ENCODE results near the gene OR14A16. TPM values are rescaled to one million over a fixed set of nuclear protein-coding genes. Genes with fewer than 3 reads are reported as not detected.

The OR14A16 gene
- not detected in 2 replicates for total RNA-seq (ENCODE audit: low replicate concordance)

GRCh38 chr1:247824023-247824422 is at the start of gene OR14A16:
TSS of gene OR14A16 (minus strand) at chr1:247824119. CDS start at chr1:247815729, 8,390 bp downstream.

GRCh38 chr1:247857069-247857984 is 33.4 kb upstream of the OR14A16 start, which contains the start of gene TRIM58:
TSS of gene TRIM58 (plus strand) at chr1:247857187. CDS start at chr1:247857247, 60 bp downstream.

DNA sequence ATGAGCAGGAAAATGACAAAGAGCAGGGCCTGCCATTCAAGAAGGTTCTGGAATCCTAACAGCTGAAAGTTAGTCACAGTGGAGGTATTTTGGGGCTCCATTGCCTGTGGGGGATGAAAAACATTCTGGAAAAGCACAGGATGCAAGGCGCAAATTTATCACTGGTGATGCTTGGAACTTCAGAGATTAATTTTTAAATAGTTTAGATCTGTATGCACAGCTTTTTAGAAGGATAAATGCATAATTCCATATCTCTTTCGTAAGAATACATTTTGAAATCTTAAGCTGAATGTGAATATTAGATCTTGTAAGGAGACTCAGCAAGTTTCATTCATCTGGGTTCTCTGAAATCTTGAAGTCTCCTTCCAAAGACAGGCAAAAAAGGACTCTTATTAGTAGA is 17.9 kb upstream of the OR14A16 start, which contains the start of gene OR11L1:
TSS of gene OR11L1 (minus strand) at position 101 of the 400 bp plus-strand sequence. CDS start at position 101, 0 bp downstream.

Other genes starting within 250 kb of the OR14A16 start
- not detected in 2 replicates for gene OR2G2, start 235.8 kb downstream of the OR14A16 start, total RNA-seq (ENCODE audit: low replicate concordance)
- not detected in 2 replicates for gene OR2G3, start 218.5 kb downstream of the OR14A16 start, total RNA-seq (ENCODE audit: low replicate concordance)
- not detected in 2 replicates for gene OR13G1, start 144.4 kb downstream of the OR14A16 start, total RNA-seq (ENCODE audit: low replicate concordance)
- not detected in 2 replicates for gene OR6F1, start 107.5 kb downstream of the OR14A16 start, total RNA-seq (ENCODE audit: low replicate concordance)
- gene OR14K1, start 85.5 kb downstream of the OR14A16 start, total RNA-seq (ENCODE audit: low replicate concordance), result not detected in 2 replicates
- not detected in 2 replicates for gene OR14A2, start 76.0 kb downstream of the OR14A16 start, total RNA-seq (ENCODE audit: low replicate concordance)
- gene OR1C1, start 63.6 kb downstream of the OR14A16 start, total RNA-seq (ENCODE audit: low replicate concordance), result not detected in 2 replicates
- not detected in 2 replicates for gene OR11L1, start 17.8 kb upstream of the OR14A16 start, total RNA-seq (ENCODE audit: low replicate concordance)
- 0.30 TPM in 1 of 2 replicates, not detected in the other for gene TRIM58, start 33.1 kb upstream of the OR14A16 start, total RNA-seq (ENCODE audit: low replicate concordance)
- not detected in 2 replicates for gene OR2W3, start 71.5 kb upstream of the OR14A16 start, total RNA-seq (ENCODE audit: low replicate concordance)
- gene OR2T8, start 96.1 kb upstream of the OR14A16 start, total RNA-seq (ENCODE audit: low replicate concordance), result not detected in 2 replicates
- gene OR2AJ1, start 100.8 kb upstream of the OR14A16 start, total RNA-seq (ENCODE audit: low replicate concordance), result not detected in 2 replicates
- gene OR2L8, start 124.7 kb upstream of the OR14A16 start, total RNA-seq (ENCODE audit: low replicate concordance), result not detected in 2 replicates
- gene OR2AK2, start 141.1 kb upstream of the OR14A16 start, total RNA-seq (ENCODE audit: low replicate concordance), result not detected in 2 replicates
- gene OR2L5, start 189.5 kb upstream of the OR14A16 start, total RNA-seq (ENCODE audit: low replicate concordance), result not detected in 2 replicates
- gene OR2L2, start 206.0 kb upstream of the OR14A16 start, total RNA-seq (ENCODE audit: low replicate concordance), result not detected in 2 replicates
- not detected in 2 replicates for gene OR2L3, start 222.7 kb upstream of the OR14A16 start, total RNA-seq (ENCODE audit: low replicate concordance)